HFF-Myc (cell line): ENCODE results near the gene TRAF1.

Source experiments
- DNase-seq: peaks from one replicate; pipeline ENCODE4 v3.0.0-alpha.2; 2011; ENCODE audit warnings: low read depth; ENCODE audit errors: extremely low read depth
- H3K4me3 ChIP-seq: replicated peaks from 2 replicates; pipeline ENCODE4 v1.5.1; 2011; ENCODE audit warnings: low read depth, mild to moderate bottlenecking, control low read depth, low read length
- TF ChIP-seq, protein P1 (sequence below): IDR thresholded peaks from 2 replicates; pipeline ENCODE4 v1.5.1; 2012; ENCODE audit warnings: mild to moderate bottlenecking, low read depth, low read length, control low read depth; ENCODE audit errors: missing control alignments

Gene TRAF1

GRCh38 chr9:120855827-120856670 lies 70.5 kb downstream of the TRAF1 start:
- no peak overlapping the region for H3K4me3 ChIP-seq
- DNase-seq: no peak
- TF ChIP-seq, protein P1, sequence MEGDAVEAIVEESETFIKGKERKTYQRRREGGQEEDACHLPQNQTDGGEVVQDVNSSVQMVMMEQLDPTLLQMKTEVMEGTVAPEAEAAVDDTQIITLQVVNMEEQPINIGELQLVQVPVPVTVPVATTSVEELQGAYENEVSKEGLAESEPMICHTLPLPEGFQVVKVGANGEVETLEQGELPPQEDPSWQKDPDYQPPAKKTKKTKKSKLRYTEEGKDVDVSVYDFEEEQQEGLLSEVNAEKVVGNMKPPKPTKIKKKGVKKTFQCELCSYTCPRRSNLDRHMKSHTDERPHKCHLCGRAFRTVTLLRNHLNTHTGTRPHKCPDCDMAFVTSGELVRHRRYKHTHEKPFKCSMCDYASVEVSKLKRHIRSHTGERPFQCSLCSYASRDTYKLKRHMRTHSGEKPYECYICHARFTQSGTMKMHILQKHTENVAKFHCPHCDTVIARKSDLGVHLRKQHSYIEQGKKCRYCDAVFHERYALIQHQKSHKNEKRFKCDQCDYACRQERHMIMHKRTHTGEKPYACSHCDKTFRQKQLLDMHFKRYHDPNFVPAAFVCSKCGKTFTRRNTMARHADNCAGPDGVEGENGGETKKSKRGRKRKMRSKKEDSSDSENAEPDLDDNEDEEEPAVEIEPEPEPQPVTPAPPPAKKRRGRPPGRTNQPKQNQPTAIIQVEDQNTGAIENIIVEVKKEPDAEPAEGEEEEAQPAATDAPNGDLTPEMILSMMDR: no peak

- TF ChIP-seq, protein P1: no peak
- no peak overlapping the region for H3K4me3 ChIP-seq
- no peak for DNase-seq
Measured at GRCh38 chr9:120854596-120855327, 71.8 kb downstream of the TRAF1 start.

GRCh38 chr9:120853198-120853597 lies 73.4 kb downstream of the TRAF1 start:
- no peak overlapping the region for H3K4me3 ChIP-seq
- TF ChIP-seq, protein P1: no peak
- DNase-seq: no peak
